ENCODE measurements around the gene LRRC32. TPM values are rescaled to one million over a fixed set of nuclear protein-coding genes. Genes with fewer than 3 reads are reported as not detected.

The LRRC32 gene
- total and polyA plus RNA-seq, 2 of the 4 experiments (the other 2 are of a cell fraction): 5.2 to 13.7 TPM

GRCh38 chr11:76654980-76655379, 15.6 kb downstream of the LRRC32 start:
- peak overlapping the region; percentile 93 for H4K91ac ChIP-seq (ENCODE audit: insufficient read depth, low read depth, low read length)
- peak overlapping the region; percentile 95 for H3K4ac ChIP-seq (ENCODE audit: low read depth, low read length)
- H2AK5ac ChIP-seq (ENCODE audit: low read depth, low read length): peak overlapping the region; percentile 96
- no peaks in the 10 kb centered on the region for H3K9me3 ChIP-seq (ENCODE audit: control insufficient read depth, insufficient read depth, low read length)
- peak overlapping the region; percentile 91 for H3K23ac ChIP-seq (ENCODE audit: low read depth, low read length)
- H2AK9ac ChIP-seq (replicated peaks; ENCODE audit: low read depth, low read length, poor library complexity): peak overlapping the region; percentile 89
- 100% methylated on average over 2 of the region's 4 CpGs; no CpG with 5 or more reads in 1 of the 2 experiments for WGBS, 2 experiments (ENCODE audit: extremely low coverage in 2 of 2, insufficient read length in 1 of 2)
- H3K14ac ChIP-seq (replicated peaks; ENCODE audit: low read depth, low read length): peak overlapping the region; percentile 90
- in situ Hi-C loops (cut with MboI; ENCODE audit: low sequenced_read_pairs) (no loop called here), dilution Hi-C loops (cut with HindIII; ENCODE audit: low sequenced_read_pairs, unreplicated experiment) (no loop called here), intact Hi-C loops (cut with micrococcal nuclease) (loop anchor here (1.0 kb wide), 1 partner anchor 20 kb away; no protein-coding TSS in a partner anchor)
- H3K27me3 ChIP-seq (ENCODE audit: control insufficient read depth, insufficient read depth, low read length): no peaks in the 10 kb centered on the region; the same call in 1 of the 2 replicates
- H2BK15ac ChIP-seq (ENCODE audit: low read depth, low read length): peak overlapping the region; percentile 82; the same call in 2 of the 3 replicates
- peak overlapping the region; percentile 97 for H4K5ac ChIP-seq (ENCODE audit: low read depth, low read length)
- H4K20me1 ChIP-seq (ENCODE audit: insufficient read depth, low read length): no peaks in the 10 kb centered on the region
- ChIA-PET POLR2A (ENCODE audit: unreplicated experiment) (no interaction called here), CTCF (interaction anchor here (0.6 to 2.3 kb wide), 2 partner anchors 56 to 1150 kb away, joined by 3 to 7 read pairs; no protein-coding TSS in a partner anchor)
- peak overlapping the region; percentile 63 for H3K9ac ChIP-seq (ENCODE audit: low read depth, low read length)
- peak overlapping the region; percentile 94 for H3K27ac ChIP-seq (ENCODE audit: insufficient read depth, low read length)
- H3K9me1 ChIP-seq (ENCODE audit: insufficient read depth, low read length): peaks cover 28% of the 10 kb centered on the region
- DNase-seq: no peak
- H2AFZ ChIP-seq (replicated peaks; ENCODE audit: low read length, poor library complexity): peak overlapping the region; percentile 86
- BruUV-seq (replicated peaks): no TSS peak
- peak overlapping the region; percentile 73 for H2BK5ac ChIP-seq (ENCODE audit: low read depth, low read length, poor library complexity, severe bottlenecking)
- H3K4me3 ChIP-seq (ENCODE audit: insufficient read depth, low read depth, low read length): no peak overlapping the region
- H4K8ac ChIP-seq (ENCODE audit: low read depth in 2 of 2, low read length in 2 of 2): peak overlapping the region; percentile 51 to 98; a peak in 3 of 4 replicates
- ATAC-seq (ENCODE audit: low read depth): no peak
- H3K4me1 ChIP-seq (ENCODE audit: control insufficient read depth, insufficient read depth, low read length): peaks cover 36% of the 10 kb centered on the region
- H3K36me3 ChIP-seq (ENCODE audit: control insufficient read depth, insufficient read depth, low read length): peaks cover 5% of the 10 kb centered on the region; the same call in 1 of the 2 replicates
- peak overlapping the region; percentile 56; the same call in 1 of the 2 replicates for H3K4me2 ChIP-seq (ENCODE audit: low read depth, low read length)
- peak overlapping the region; percentile 96 for H2BK20ac ChIP-seq (ENCODE audit: low read depth, low read length)
- TF ChIP-seq CEBPB (IDR thresholded peaks at IDR 0.05; ENCODE audit: low read depth, low read length): no peak
- TF ChIP-seq USF2 (IDR thresholded peaks at IDR 0.05; ENCODE audit: low read depth, low read length): no peak
- H3K56ac ChIP-seq (ENCODE audit: extremely low read depth, insufficient read depth, low read length): peak overlapping the region; percentile 54; the same call in 1 of the 2 replicates
- peak overlapping the region; percentile 98 for H2BK120ac ChIP-seq (ENCODE audit: low read depth, low read length)
- no peaks in the 10 kb centered on the region for H3K79me1 ChIP-seq (ENCODE audit: low read depth in 1 of 2, low read length in 2 of 2)
- H3K18ac ChIP-seq (ENCODE audit: low read depth, low read length): peak overlapping the region; percentile 95

Measured in IMR-90 (cell line).